Breast epithelium (tissue), 4 donors: Measurements from ENCODE around the gene GDPD4. TPM values are rescaled to one million over a fixed set of nuclear protein-coding genes. Genes with fewer than 3 reads are reported as not detected.

Experiments used
- DNase-seq, 2 donors: peaks; one replicate each; pipeline ENCODE4 v3.0.0-alpha.2; 2019; ENCODE audit warnings: low spot score in 2 of 2
- H3K27ac ChIP-seq, 2 donors: fragments of 200-600 bp; sonication (generic) in 1 of 2; one replicate each; pipeline ENCODE4 v1.5.1; 2016 to 2019; ENCODE audit warnings: mild to moderate bottlenecking in 1 of 2
- H3K27me3 ChIP-seq, 2 donors: fragments of 200-600 bp; sonication (generic) in 1 of 2; one replicate each; pipeline versions ENCODE4 v1.5.1 to v1.6.0; 2017 to 2019; ENCODE audit warnings: control low read depth in 1 of 2, mild to moderate bottlenecking in 1 of 2
- H3K36me3 ChIP-seq: fragments of 200-600 bp; one replicate; pipeline ENCODE4 v1.5.1; 2019
- H3K4me1 ChIP-seq, 2 donors: fragments of 200-600 bp; sonication (generic); one replicate each; pipeline ENCODE4 v1.5.1; 2016 to 2019; ENCODE audit warnings: control low read depth in 1 of 2
- H3K4me3 ChIP-seq, 3 donors: fragments of 200-600 bp; sonication (generic); 1 replicate in 2 of 3; 2 replicates in 1 of 3; pipeline ENCODE4 v1.5.1; 2016 to 2019; ENCODE audit warnings: mild to moderate bottlenecking in 3 of 3, moderate library complexity in 2 of 3
- H3K9me3 ChIP-seq, 2 donors: fragments of 200-600 bp; sonication (generic) in 1 of 2; one replicate each; pipeline ENCODE4 v1.5.1; 2016 to 2019; ENCODE audit warnings: control low read depth in 1 of 2
- CTCF ChIP-seq, 3 donors: fragments of 450-650 bp; IDR thresholded peaks; one replicate each; pipeline ENCODE4 v1.5.1; 2016 to 2017; ENCODE audit warnings: antibody characterized with exemption in 3 of 3, mild to moderate bottlenecking in 3 of 3, moderate library complexity in 3 of 3
- POLR2A ChIP-seq: fragments of 450-650 bp; IDR thresholded peaks from one replicate; pipeline ENCODE4 v1.6.1; 2016; ENCODE audit warnings: antibody characterized with exemption, mild to moderate bottlenecking, moderate library complexity
- POLR2AphosphoS5 ChIP-seq, 3 donors: sonication (generic); formaldehyde crosslinking; IDR thresholded peaks; one replicate each; pipeline ENCODE4 v1.6.1; 2017; ENCODE audit warnings: antibody characterized with exemption in 3 of 3
- intact Hi-C: fragments of 100-400 bp; cut with DNase I; formaldehyde crosslinking; loops from one replicate; pipeline ENCODE4 v1.15.1; 2023; ENCODE audit warnings: low total_unique reads
- total RNA-seq, 3 donors: library from RNA; depleted of rRNA; stranded (reverse); fragments of >200 nt; gene quantifications; one replicate each; pipeline ENCODE4 v1.1.0, GENCODE V29; 2016

GDPD4 gene
- total RNA-seq, 3 donors from 2014 or later: not detected

- no peak for DNase-seq
- intact Hi-C loops: no loop called here
- Histone ChIP-seq H3K36me3 (no peaks in the 10 kb centered on the region), H3K27me3 (no peaks in the 10 kb centered on the region), H3K27ac (no peak overlapping the region), H3K9me3 (no peaks in the 10 kb centered on the region), H3K4me1 (no peaks in the 10 kb centered on the region), H3K4me3 (no peak overlapping the region)
- TF ChIP-seq CTCF (IDR thresholded peaks at IDR 0.05) (no peak), POLR2AphosphoS5 (IDR thresholded peaks at IDR 0.05) (no peak), POLR2A (no peak)
Observed at GRCh38 chr11:77207019-77207485, 94.4 kb downstream of the GDPD4 start.

GRCh38 chr11:77206264-77207018, 95.0 kb downstream of the GDPD4 start:
- Histone ChIP-seq H3K27me3 (no peaks in the 10 kb centered on the region), H3K36me3 (no peaks in the 10 kb centered on the region), H3K9me3 (no peaks in the 10 kb centered on the region), H3K27ac (no peak overlapping the region), H3K4me1 (no peaks in the 10 kb centered on the region), H3K4me3 (no peak overlapping the region)
- intact Hi-C loops: no loop called here
- no peak for DNase-seq
- TF ChIP-seq POLR2AphosphoS5 (IDR thresholded peaks at IDR 0.05) (no peak), CTCF (IDR thresholded peaks at IDR 0.05) (no peak), POLR2A (no peak)

GRCh38 chr11:77205467-77206263, 95.8 kb downstream of the GDPD4 start:
- no peaks in the 10 kb centered on the region for H3K27me3 ChIP-seq
- DNase-seq: no peak
- no peaks in the 10 kb centered on the region for H3K9me3 ChIP-seq
- no peaks in the 10 kb centered on the region for H3K36me3 ChIP-seq
- no peak for TF ChIP-seq POLR2AphosphoS5 (IDR thresholded peaks at IDR 0.05)
- no peak for TF ChIP-seq CTCF (IDR thresholded peaks at IDR 0.05)
- TF ChIP-seq POLR2A: no peak
- H3K27ac ChIP-seq: no peak overlapping the region
- intact Hi-C loops: no loop called here
- H3K4me3 ChIP-seq: no peak overlapping the region
- H3K4me1 ChIP-seq: no peaks in the 10 kb centered on the region

- no peaks in the 10 kb centered on the region for H3K27me3 ChIP-seq
- TF ChIP-seq POLR2AphosphoS5 (IDR thresholded peaks at IDR 0.05): no peak
- no peak for TF ChIP-seq POLR2A
- no peak for TF ChIP-seq CTCF (IDR thresholded peaks at IDR 0.05)
- H3K9me3 ChIP-seq: no peaks in the 10 kb centered on the region
- H3K36me3 ChIP-seq: no peaks in the 10 kb centered on the region
- intact Hi-C loops: no loop called here
- H3K4me1 ChIP-seq: no peaks in the 10 kb centered on the region
- H3K27ac ChIP-seq: no peak overlapping the region
- H3K4me3 ChIP-seq: no peak overlapping the region
- DNase-seq: no peak
Observed at GRCh38 chr11:77204754-77205466, 96.6 kb downstream of the GDPD4 start.
